ENCODE data around the gene RERE.

RERE gene

GRCh38 chr1:8543965-8544364 lies 273.5 kb downstream of the RERE start:
- H3K36me3 ChIP-seq (ENCODE audit: insufficient read depth, low read length) = no peaks in the 10 kb centered on the region
- ATAC-seq (ENCODE audit: insufficient read depth, low read depth) = no peak
- DNase-seq = no peak
- no peak overlapping the region for H2AFZ ChIP-seq (ENCODE audit: low read depth, low read length)
- no peaks in the 10 kb centered on the region for H4K20me1 ChIP-seq (ENCODE audit: insufficient read depth, low read length)
- no peak overlapping the region for H3K4me3 ChIP-seq (ENCODE audit: low read depth in 1 of 2, low read length in 2 of 2)
- H3K9ac ChIP-seq (ENCODE audit: low read depth, low read length) = no peak overlapping the region
- peaks cover 4% of the 10 kb centered on the region; the same call in 1 of the 2 replicates for H3K4me1 ChIP-seq (ENCODE audit: insufficient read depth, low read length)
- H3K27me3 ChIP-seq (ENCODE audit: insufficient read depth, low read length, poor library complexity) = no peaks in the 10 kb centered on the region
- TF ChIP-seq EZH2 (IDR thresholded peaks at IDR 0.05; ENCODE audit: borderline replicate concordance, low read depth, low read length, severe bottlenecking) = no peak
- TF ChIP-seq CTCF (IDR thresholded peaks at IDR 0.05; ENCODE audit: borderline replicate concordance, extremely low read depth, low read length, poor library complexity, severe bottlenecking) = no peak
- H3K27ac ChIP-seq (ENCODE audit: low read length) = no peak overlapping the region
- no peaks in the 10 kb centered on the region for H3K9me3 ChIP-seq (ENCODE audit: insufficient read depth, low read length, severe bottlenecking)
- no peaks in the 10 kb centered on the region for H3K79me2 ChIP-seq (ENCODE audit: insufficient read depth, low read length)
- H3K4me2 ChIP-seq (ENCODE audit: insufficient read depth, low read length) = no peak overlapping the region

- no peaks in the 10 kb centered on the region for H3K9me3 ChIP-seq (ENCODE audit: insufficient read depth, low read length, severe bottlenecking)
Observed at GRCh38 chr1:8541961-8542521, 275.4 kb downstream of the RERE start.

DNA sequence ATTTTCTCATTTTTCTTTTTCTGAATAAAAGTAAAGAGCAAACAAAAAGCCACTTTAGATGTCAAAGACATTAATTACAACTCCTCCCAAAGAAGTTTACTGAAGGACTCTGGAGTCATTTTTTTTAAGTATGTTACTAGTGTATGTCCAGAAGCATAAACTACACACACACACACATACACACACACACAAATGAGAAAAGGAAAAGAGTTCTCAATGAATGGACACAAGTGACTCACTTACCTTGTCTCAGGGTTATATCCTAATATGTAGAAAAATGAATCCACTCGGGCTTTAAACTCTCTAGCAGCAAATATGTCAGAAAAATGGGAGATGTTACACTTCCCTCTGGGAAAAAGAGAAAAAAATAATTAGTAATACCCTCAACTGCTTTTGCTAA lies 276.5 kb downstream of the RERE start:
- no peak overlapping the region for H2AFZ ChIP-seq (ENCODE audit: low read depth, low read length)
- TF ChIP-seq EZH2 (IDR thresholded peaks at IDR 0.05; ENCODE audit: borderline replicate concordance, low read depth, low read length, severe bottlenecking) (no peak), CTCF (IDR thresholded peaks at IDR 0.05; ENCODE audit: borderline replicate concordance, extremely low read depth, low read length, poor library complexity, severe bottlenecking) (no peak)
- no peaks in the 10 kb centered on the region for H3K79me2 ChIP-seq (ENCODE audit: insufficient read depth, low read length)
- H3K9ac ChIP-seq (ENCODE audit: low read depth, low read length) = no peak overlapping the region
- no peaks in the 10 kb centered on the region for H3K27me3 ChIP-seq (ENCODE audit: insufficient read depth, low read length, poor library complexity)
- H3K4me2 ChIP-seq (ENCODE audit: insufficient read depth, low read length) = no peak overlapping the region
- DNase-seq (no peak), ATAC-seq (ENCODE audit: insufficient read depth, low read depth) (no peak)
- no peaks in the 10 kb centered on the region for H3K9me3 ChIP-seq (ENCODE audit: insufficient read depth, low read length, severe bottlenecking)
- H4K20me1 ChIP-seq (ENCODE audit: insufficient read depth, low read length) = no peaks in the 10 kb centered on the region
- H3K4me3 ChIP-seq (ENCODE audit: low read depth in 1 of 2, low read length in 2 of 2) = no peak overlapping the region
- no peaks in the 10 kb centered on the region for H3K36me3 ChIP-seq (ENCODE audit: insufficient read depth, low read length)
- no peak overlapping the region for H3K27ac ChIP-seq (ENCODE audit: low read length)
- H3K4me1 ChIP-seq (ENCODE audit: insufficient read depth, low read length) = peaks cover 4% of the 10 kb centered on the region; the same call in 1 of the 2 replicates

More at GRCh38 chr1:8541961-8542521, 275.4 kb downstream of the RERE start:
- DNase-seq (no peak), ATAC-seq (ENCODE audit: insufficient read depth, low read depth) (no peak)
- Histone ChIP-seq H3K4me3 (ENCODE audit: low read depth in 1 of 2, low read length in 2 of 2) (no peak overlapping the region), H2AFZ (ENCODE audit: low read depth, low read length) (no peak overlapping the region), H3K4me2 (ENCODE audit: insufficient read depth, low read length) (no peak overlapping the region), H3K27ac (ENCODE audit: low read length) (no peak overlapping the region), H3K4me1 (ENCODE audit: insufficient read depth, low read length) (peaks cover 4% of the 10 kb centered on the region; the same call in 1 of the 2 replicates), H3K36me3 (ENCODE audit: insufficient read depth, low read length) (no peaks in the 10 kb centered on the region), H4K20me1 (ENCODE audit: insufficient read depth, low read length) (no peaks in the 10 kb centered on the region), H3K27me3 (ENCODE audit: insufficient read depth, low read length, poor library complexity) (no peaks in the 10 kb centered on the region), H3K79me2 (ENCODE audit: insufficient read depth, low read length) (no peaks in the 10 kb centered on the region), H3K9ac (ENCODE audit: low read depth, low read length) (no peak overlapping the region)
- no peak for TF ChIP-seq CTCF (IDR thresholded peaks at IDR 0.05; ENCODE audit: borderline replicate concordance, extremely low read depth, low read length, poor library complexity, severe bottlenecking)
- no peak for TF ChIP-seq EZH2 (IDR thresholded peaks at IDR 0.05; ENCODE audit: borderline replicate concordance, low read depth, low read length, severe bottlenecking)
